Measurements from ENCODE around the gene UGT2A1.

UGT2A1 gene

DNA sequence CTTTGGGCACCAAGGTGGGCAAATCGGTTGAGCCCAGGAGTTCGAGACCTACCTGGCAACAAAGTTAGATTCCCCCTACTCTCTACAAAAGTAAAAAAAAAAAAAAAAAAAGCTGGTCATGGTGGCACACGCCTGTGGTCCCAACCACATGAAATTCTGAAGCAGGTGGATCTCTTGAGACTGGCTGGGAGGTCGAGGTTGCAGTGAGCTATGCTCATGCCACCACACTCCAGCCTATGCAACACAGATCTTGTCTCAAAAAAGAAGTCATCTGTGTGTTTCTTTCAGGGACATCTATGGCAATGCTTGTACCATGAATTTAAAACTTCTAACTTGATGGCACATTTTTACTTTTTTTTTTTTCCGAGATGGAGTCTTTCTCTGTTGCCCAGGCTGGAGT is 68.9 kb downstream of the UGT2A1 start:
- no peak for DNase-seq

DNA sequence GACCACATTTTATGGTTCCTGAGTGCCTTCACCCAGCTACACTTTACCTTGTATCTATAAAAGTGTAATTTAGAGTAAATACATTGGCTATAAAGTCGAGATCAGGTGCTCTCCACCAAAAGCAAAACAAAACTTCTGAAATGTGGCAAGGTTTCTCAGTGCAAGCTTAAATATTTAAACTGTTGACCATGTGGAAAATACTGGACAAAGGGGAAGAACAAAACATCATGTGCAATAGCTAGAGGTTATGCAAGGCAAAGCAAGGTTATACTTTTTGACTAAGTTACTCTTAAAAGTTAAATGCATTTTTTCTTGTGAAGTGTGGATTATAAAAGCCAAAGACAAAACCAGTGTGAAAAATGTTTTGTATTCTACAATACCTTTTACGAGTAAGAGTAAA is 69.5 kb downstream of the UGT2A1 start:
- no peak for DNase-seq

DNA sequence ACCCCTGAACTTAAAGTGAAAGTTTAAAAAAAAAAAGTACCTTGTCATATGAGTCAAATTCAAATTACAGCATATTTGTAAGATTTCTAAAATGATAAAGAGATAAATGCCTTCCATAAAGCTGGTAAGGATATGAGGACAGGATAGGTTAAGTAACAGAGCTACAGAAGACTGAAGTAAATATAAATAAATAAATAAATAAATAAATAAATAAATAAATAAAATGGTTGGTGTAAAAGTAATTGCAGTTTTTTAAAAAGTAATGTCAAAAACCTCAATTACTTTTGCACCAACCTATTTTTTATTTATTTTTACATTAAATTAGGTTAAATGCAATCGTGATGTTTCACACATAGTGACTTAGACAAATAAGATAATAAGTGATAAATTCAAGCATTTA is 75.8 kb downstream of the UGT2A1 start:
- DNase-seq, result no peak

DNA sequence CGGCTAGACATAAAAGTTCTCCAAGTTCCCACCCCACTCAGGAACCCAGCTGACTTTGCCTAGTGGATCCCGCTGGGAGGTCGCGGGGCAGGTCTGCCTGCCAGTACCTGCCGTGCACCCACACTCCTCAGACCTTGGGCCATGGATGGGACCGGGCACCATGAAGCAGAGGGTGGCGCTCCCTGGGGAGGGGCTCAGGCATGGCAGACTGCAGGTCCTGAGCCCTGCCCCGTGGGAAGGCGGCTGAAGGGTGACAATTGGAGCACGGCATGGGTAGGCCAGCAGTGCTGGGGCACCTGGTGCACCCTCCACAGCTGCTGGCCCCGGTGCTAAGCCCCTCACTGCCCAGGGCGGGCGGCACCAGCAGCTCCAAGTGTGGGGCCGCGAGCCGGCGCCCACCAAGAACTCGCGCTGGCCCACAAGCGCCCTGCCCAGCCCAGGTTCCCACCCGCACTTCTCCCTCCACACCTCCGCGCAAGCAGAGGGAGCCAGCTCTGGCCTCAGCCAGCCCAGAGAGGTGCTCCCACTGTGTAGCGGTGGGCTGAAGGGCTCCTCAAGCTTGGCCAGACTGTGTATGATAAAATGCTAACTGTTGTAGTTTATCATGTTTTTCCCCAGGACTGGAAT is 76.7 kb downstream of the UGT2A1 start:
- DNase-seq, result no peak

DNA sequence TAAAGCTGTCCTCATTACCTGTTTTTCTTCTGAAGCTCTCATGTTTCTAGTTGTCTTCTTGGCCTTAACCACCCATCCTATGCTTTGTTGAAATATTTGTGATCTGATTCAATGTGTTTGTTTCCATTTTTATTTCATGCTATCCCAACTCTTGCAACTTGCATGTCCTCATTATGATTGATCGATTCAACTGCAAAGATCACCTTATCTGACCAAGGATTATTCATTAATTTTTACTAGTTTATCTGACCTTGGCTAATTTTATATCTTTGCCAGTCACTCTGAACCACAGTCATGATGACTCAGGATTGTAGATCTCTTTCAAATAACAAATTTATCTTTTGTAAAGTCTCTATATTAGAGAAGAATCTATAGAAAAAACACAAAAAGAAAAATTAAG is 84.3 kb downstream of the UGT2A1 start:
- DNase-seq, result no peak

DNA sequence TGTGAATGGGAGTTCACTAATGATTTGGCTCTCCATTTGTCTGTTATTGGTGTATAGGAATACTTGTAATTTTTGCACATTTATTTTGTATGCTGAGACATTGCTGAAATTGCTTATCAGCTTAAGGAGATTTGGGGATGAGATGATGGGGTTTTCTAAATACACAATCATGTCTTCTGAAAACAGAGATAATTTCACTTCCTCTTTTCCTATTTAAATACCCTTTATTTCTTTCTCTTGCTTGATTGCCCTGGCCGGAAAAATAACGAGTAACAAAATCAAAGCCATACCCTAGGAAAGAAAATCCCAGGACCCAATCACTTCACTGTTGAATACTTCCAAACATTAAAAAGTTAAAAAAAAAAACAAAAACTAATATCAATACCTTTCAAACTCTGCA is 89.6 kb downstream of the UGT2A1 start:
- DNase-seq, result no peak

DNA sequence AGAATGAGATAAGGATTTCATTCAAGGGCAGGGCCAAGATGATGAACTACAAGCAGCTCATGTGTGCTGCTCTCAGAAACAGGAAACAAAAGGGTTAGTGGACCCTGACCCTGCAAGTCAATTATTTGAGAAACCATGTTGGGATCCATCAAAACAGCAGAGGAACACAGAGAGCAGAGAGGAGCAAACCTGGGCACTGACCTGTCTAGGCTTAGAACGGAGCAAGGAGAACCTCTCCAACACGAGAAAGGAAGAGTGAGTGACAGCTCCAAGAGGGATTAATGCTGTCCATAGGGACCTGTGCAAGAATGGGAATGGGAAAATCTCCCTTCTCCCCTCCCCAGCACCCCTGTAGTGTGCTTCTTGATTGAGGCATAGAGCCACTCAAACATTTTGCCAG is 103.4 kb downstream of the UGT2A1 start:
- DNase-seq, result no peak

DNA sequence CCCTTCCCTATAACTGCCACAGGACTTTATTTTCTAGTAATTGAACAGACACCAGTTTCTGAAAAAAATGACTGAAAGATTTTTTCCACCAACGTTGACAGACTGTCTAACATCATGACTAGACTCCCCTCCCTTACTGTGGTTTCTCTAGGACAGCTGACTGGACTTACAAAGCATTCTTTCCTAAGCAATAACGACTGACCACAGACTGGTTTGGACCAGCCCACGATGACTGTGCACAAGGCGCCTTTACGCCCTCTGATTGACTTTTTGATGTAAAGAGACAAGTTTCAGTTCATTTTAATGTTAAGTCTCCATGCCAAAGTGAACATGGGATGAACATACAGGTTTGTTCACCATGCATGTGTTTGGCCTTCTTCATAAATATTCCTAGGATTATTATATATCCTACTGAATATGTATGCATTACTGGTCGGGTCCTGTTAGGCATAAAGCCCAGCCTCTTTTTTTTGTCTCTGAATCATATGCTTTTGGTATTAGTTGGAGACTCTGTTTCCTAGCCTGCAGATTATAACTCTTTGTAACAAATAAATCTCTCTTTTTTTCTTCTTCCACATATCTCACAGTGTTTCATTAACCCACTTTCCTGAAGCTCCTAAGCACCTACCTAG is 106.8 kb downstream of the UGT2A1 start:
- DNase-seq, result no peak
